Measurements from ENCODE around the gene SMPX. TPM values are rescaled to one million over a fixed set of nuclear protein-coding genes. Genes with fewer than 3 reads are reported as not detected.

The SMPX gene
- total RNA-seq, 1 donor from 2014 or later, result not detected

GRCh38 chrX:21715337-21715736, 42.6 kb downstream of the SMPX start:
- intact Hi-C loops (cut with micrococcal nuclease), result no loop called here

GRCh38 chrX:21711848-21712197, 46.1 kb downstream of the SMPX start:
- intact Hi-C loops (cut with micrococcal nuclease), result no loop called here

GRCh38 chrX:21711129-21711847, 46.6 kb downstream of the SMPX start:
- intact Hi-C loops (cut with micrococcal nuclease), result no loop called here

GRCh38 chrX:21708116-21708515, 49.8 kb downstream of the SMPX start:
- intact Hi-C loops (cut with micrococcal nuclease), result no loop called here

GRCh38 chrX:21705225-21705624, 52.7 kb downstream of the SMPX start:
- intact Hi-C loops (cut with micrococcal nuclease), result no loop called here

- intact Hi-C loops (cut with micrococcal nuclease), result no loop called here
Measured at GRCh38 chrX:21702725-21703124, 55.2 kb downstream of the SMPX start.

GRCh38 chrX:21700967-21701366, 56.9 kb downstream of the SMPX start:
- intact Hi-C loops (cut with micrococcal nuclease), result no loop called here

GRCh38 chrX:21700275-21700674, 57.6 kb downstream of the SMPX start:
- intact Hi-C loops (cut with micrococcal nuclease), result no loop called here

- intact Hi-C loops (cut with micrococcal nuclease), result no loop called here
Measured at GRCh38 chrX:21699136-21699535, 58.8 kb downstream of the SMPX start.

- intact Hi-C loops (cut with micrococcal nuclease), result no loop called here
Measured at GRCh38 chrX:21698272-21698671, 59.6 kb downstream of the SMPX start.

GRCh38 chrX:21691512-21692018, 66.4 kb downstream of the SMPX start:
- intact Hi-C loops (cut with micrococcal nuclease), result no loop called here

GRCh38 chrX:21683941-21684340, 74.0 kb downstream of the SMPX start:
- intact Hi-C loops (cut with micrococcal nuclease), result no loop called here

GRCh38 chrX:21678048-21678612, 79.8 kb downstream of the SMPX start:
- intact Hi-C loops (cut with micrococcal nuclease), result no loop called here

- intact Hi-C loops (cut with micrococcal nuclease), result no loop called here
Measured at GRCh38 chrX:21675931-21676330, 82.0 kb downstream of the SMPX start.

- intact Hi-C loops (cut with micrococcal nuclease), result no loop called here
Measured at GRCh38 chrX:21674430-21675186, 83.3 kb downstream of the SMPX start.

GRCh38 chrX:21666679-21667078, 91.2 kb downstream of the SMPX start:
- intact Hi-C loops (cut with micrococcal nuclease), result no loop called here

- intact Hi-C loops (cut with micrococcal nuclease), result no loop called here
Measured at GRCh38 chrX:21666252-21666651, 91.7 kb downstream of the SMPX start.

- intact Hi-C loops (cut with micrococcal nuclease), result no loop called here
Measured at GRCh38 chrX:21662761-21663160, 95.2 kb downstream of the SMPX start.

- intact Hi-C loops (cut with micrococcal nuclease), result no loop called here
Measured at GRCh38 chrX:21661316-21661715, 96.6 kb downstream of the SMPX start.

- intact Hi-C loops (cut with micrococcal nuclease), result no loop called here
Measured at GRCh38 chrX:21660156-21660555, 97.8 kb downstream of the SMPX start.

- intact Hi-C loops (cut with micrococcal nuclease), result no loop called here
Measured at GRCh38 chrX:21659320-21659719, 98.6 kb downstream of the SMPX start.

- intact Hi-C loops (cut with micrococcal nuclease), result no loop called here
Measured at GRCh38 chrX:21658746-21659145, 99.2 kb downstream of the SMPX start.
